Coronary artery (tissue), 2 donors: ENCODE measurements around the gene ERF.
"Not testable (repeated sequence)": the region's sequence is repeated elsewhere in the genome, so short reads cannot be mapped to it uniquely, and the experiment has no call there.

Experiments used
- DNase-seq: peaks from one replicate; pipeline ENCODE4 v3.0.0-alpha.2; 2017; ENCODE audit warnings: low spot score
- H3K27ac ChIP-seq, 2 donors: fragments of 200-600 bp; sonication (generic); one replicate each; pipeline ENCODE4 v1.5.1; 2016 to 2019
- H3K4me3 ChIP-seq: fragments of 200-600 bp; sonication (generic); 2 replicates; pipeline ENCODE4 v1.5.1; 2016; ENCODE audit warnings: mild to moderate bottlenecking, moderate library complexity
- TF ChIP-seq, protein P1 (sequence below): fragments of 200-600 bp; sonication (generic); IDR thresholded peaks from one replicate; pipeline ENCODE4 v1.5.1; 2019; ENCODE audit warnings: antibody characterized with exemption

The ERF gene

DNA sequence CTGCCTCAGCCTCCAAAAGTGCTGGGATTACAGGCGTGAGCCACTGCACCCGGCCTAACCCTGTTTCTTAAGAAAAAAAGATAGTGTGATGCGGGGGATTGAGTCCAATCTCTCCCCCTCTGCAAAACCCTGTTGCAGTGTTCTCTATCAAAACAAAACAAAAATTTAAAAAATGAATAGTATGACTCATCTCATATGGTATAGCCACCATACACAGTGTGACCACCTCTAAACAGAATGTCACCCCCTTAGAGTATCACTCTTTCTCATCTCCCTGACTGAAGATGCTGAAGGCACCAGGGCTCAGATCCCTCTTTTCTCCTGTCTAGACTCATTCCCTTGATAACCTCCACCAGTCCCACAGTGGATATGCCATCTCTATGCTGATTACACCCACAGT, 6.8 kb upstream of the ERF start:
- no peak overlapping the region for H3K4me3 ChIP-seq
- TF ChIP-seq, protein P1, sequence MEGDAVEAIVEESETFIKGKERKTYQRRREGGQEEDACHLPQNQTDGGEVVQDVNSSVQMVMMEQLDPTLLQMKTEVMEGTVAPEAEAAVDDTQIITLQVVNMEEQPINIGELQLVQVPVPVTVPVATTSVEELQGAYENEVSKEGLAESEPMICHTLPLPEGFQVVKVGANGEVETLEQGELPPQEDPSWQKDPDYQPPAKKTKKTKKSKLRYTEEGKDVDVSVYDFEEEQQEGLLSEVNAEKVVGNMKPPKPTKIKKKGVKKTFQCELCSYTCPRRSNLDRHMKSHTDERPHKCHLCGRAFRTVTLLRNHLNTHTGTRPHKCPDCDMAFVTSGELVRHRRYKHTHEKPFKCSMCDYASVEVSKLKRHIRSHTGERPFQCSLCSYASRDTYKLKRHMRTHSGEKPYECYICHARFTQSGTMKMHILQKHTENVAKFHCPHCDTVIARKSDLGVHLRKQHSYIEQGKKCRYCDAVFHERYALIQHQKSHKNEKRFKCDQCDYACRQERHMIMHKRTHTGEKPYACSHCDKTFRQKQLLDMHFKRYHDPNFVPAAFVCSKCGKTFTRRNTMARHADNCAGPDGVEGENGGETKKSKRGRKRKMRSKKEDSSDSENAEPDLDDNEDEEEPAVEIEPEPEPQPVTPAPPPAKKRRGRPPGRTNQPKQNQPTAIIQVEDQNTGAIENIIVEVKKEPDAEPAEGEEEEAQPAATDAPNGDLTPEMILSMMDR, result no peak
- DNase-seq, result no peak

DNA sequence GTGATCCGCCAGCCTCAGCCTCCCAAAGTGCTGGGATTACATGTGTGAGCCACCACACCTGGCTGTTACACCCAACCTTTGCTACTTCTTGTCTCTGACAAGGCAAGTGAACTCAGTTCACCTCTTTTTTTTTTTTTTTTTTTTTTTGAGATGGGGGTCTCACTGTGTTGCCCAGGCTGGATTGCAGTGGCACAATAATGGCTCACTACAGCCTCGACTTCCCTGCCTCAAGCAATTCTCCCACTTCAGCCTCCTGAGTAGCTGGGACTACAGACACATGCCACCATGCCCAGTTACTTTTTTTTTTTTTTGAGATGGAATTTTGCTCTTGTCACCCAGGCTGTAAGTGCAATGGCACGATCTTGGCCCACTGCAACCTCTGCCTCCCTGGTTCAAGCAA, 2.9 kb upstream of the ERF start:
- not testable (repeated sequence) for DNase-seq, H3K27ac ChIP-seq, H3K4me3 ChIP-seq

More for the DNA sequence above, 6.8 kb upstream of the ERF start:
- H3K27ac ChIP-seq, result no peak overlapping the region

DNA sequence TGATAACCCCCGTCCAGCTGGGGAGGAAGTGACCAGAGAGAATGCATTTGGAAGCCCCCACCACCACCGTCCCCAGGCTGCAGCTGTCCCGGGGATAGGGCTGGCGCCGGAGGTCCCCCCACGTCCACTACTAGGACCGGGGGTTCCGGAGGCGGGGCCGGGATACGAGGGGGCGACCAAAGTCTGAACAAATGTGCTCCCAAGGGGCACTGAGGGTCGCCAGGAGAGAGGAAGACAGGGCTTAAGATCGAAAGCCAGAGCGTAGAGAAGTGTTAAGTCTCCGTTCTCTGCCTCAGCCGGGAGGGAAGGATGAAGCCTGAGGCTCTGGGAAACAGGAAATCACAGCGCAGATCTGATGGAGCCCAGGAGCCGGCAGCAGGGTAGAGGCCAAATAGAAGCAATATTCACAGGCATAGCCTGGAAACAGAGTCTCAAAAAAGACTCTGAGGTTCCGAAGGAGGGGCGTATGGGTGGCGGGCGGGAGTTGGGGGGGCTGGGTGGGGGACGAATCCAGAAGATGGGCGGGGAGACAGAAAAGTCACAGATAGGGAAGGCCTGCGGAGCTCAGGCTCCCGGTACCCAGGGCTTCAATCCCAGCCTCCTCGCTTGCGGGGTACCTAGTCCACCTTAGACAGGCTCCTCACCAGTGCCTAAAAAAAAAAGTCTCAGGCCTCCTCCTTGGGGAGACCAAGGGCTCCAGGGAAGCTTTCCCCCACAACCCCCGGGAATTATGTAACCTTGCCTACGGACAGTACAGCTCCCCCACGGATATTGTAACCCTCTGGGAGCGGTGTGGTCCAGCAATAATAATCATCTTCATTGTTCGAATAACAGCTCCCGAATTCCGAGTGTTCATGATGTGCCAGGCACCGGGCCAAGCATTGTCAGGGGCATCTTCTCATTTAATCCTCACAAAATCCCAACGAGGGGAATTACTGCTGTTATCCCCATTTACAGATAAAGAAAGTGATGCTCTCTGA, 1.1 kb upstream of the ERF start:
- Histone ChIP-seq H3K4me3 (peak overlapping the region; percentile 97), H3K27ac (peak overlapping the region; percentile 99)
- DNase-seq, result peak; percentile 86
- TF ChIP-seq, protein P1, result no peak

DNA sequence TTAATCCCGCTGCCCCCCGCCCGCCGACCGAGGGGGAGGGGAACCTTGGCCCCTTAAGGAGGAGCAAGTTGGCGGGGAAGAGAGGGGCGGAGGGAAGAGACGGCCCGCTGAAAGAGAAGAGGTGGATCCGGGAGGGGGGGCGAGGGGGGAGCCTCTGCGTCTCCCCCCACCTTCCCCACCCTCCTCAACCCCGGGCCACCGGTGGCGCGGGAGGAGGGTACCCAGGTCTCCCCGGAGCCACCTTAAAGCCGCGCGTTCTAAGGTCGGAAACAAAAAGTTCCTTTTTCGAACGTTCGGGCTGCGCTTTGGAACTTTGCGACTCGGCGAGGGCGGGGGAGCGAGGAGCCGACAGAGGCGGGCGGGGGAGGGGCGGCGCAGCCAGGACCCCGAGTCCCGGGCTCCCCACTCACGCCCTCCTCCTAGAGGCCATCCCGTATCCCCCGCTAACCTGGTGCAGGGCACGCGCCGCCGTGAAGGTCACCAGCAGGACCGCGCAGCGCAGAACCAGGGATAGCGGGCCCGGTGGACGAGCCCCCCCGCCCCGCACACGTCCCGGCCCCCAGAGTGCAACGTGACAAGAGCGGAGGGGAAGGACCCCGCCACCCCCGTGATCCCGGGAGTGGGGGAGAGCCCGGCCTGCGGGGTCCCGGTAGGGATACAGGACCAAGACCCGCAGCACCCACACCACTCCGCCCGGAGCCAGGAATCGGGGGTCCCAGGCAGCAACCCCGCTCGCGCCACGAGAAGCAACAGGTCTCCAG, 659 bp downstream of the ERF start:
- TF ChIP-seq, protein P1, result no peak
- peak; percentile 89 for DNase-seq
- Histone ChIP-seq H3K4me3 (peak overlapping the region; percentile 97), H3K27ac (peak overlapping the region; percentile 99)

DNA sequence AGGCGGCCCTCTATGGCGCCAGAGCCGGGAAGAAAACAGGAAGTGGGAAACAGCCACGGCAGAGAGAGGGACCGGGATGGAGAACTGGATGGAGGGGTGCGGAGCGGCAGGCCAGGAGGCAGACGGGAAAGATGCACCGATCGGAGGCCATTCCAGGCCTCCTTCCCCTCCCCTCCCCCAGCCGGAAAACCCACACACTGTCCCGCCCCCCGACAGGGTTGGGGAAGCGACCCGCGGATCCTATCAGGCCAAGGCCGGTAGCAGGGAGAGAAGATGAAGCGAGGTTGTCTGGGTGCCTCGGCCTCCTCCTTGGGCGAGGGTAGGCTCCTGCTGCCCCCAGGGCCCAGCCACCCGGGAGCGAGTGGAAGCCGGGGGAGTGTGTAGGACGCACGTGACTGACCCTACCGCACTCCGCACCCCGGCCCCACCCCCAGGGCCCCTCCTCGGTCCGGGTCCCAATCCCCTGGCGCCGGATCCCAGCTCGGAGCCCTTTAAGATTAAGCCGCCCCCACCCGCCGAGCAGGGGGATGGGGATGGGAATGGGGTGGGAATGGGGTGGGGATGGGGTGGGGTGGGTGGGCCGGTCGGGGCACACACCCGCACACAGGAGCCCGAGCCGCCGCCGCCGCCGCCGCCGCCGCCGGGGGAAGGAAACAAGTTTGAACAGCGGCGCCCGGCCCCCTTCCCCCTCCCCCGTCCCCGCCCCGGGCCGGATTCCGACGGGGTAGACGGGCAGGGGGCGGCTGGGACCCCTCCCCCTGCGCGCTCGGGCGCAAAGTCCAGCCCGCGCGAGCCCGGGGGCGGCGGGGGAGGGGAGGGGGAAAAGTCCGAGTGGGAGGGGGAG, 1.5 kb downstream of the ERF start:
- DNase-seq, result peak; percentile 85
- TF ChIP-seq, protein P1, result no peak
- peak overlapping the region; percentile 97 for H3K4me3 ChIP-seq
- peak overlapping the region; percentile 99 for H3K27ac ChIP-seq

DNA sequence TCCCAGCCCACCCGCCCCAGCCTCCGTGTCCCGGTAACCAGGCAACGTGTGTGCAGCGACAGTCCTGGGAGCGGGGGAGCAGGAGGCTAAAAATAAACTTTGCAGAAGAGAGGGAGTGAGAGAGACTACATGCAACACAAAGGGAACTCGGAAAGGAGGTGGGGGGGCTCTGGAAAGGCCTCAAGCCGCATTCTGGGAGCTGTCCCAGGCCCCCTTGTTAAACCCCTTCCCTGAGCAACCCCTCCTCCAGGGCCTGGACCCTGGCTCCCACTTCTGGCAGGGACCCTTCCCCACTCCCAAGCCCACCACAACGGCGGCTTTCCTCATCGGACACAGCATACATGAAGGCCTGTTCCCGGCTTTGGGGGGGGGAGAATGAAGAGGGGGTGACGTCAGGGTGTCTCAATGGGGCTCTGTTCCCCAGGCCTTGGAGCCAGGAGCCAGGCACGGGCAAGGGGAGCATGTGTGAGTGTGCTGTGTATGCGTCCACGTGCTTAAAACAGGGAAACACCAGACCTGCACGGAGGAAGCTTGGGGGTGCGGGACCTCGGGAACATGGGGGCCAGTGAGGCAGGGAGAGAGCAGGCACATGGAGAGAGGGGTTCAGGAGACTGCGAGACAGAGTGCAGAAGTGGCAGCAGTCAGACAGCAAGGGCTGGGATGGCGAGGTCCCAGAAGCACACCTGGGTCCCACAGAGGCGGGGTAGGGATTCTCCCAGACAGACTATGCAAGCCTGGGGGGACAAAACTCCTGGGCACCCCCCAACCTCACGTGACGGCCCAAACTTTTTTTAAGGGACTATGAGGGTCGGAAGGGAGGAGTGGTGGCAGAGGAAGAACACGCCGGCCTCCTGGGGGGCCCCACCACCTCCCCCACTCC, 2.3 kb downstream of the ERF start:
- TF ChIP-seq, protein P1, result no peak
- Histone ChIP-seq H3K4me3 (peak overlapping the region; percentile 97), H3K27ac (peak overlapping the region; percentile 99)
- peak; percentile 87 for DNase-seq
